Activated T-helper 2 cell treated with anti-CD3 and anti-CD28 coated beads, Interferon-gamma antibody, Interleukin-2, Interleukin-4, amounts not matched to agents 10 μg/mL and 5 μg/mL and 100 μg/mL, durations not matched to agents 14 hours and 24 hours and 36 hours (primary cell): ENCODE results near the gene ZFPM1. TPM values are rescaled to one million over a fixed set of nuclear protein-coding genes. Genes with fewer than 3 reads are reported as not detected.
A peak's percentile ranks its signal among the peaks of the same experiment; 100 is the strongest.

Experiments
- DNase-seq: peaks from one replicate; pipeline ENCODE4 v3.0.0; 2021; ENCODE audit warnings: low spot score
- H3K27ac Mint-ChIP-seq: one replicate; pipeline ENCODE4 v1.8.0; 2021; ENCODE audit warnings: mixed read lengths
- H3K27me3 Mint-ChIP-seq: one replicate; pipeline ENCODE4 v1.8.0; 2021; ENCODE audit warnings: low read depth, mixed read lengths
- H3K36me3 Mint-ChIP-seq: one replicate; pipeline ENCODE4 v1.8.0; 2021; ENCODE audit warnings: low read depth, mixed read lengths
- H3K4me1 Mint-ChIP-seq: one replicate; pipeline ENCODE4 v1.8.0; 2021; ENCODE audit warnings: low read depth, mixed read lengths
- H3K4me3 Mint-ChIP-seq: one replicate; pipeline ENCODE4 v1.8.0; 2021; ENCODE audit warnings: low read depth, mild to moderate bottlenecking, moderate library complexity, mixed read lengths
- H3K9me3 Mint-ChIP-seq: one replicate; pipeline ENCODE4 v1.8.0; 2021; ENCODE audit warnings: mixed read lengths
- intact Hi-C: fragments of 100-400 bp; cut with micrococcal nuclease; formaldehyde crosslinking; loops from one replicate; pipeline ENCODE4 v1.15.1; 2023
- total RNA-seq: library from RNA; stranded (reverse); gene quantifications from 2 replicates; pipeline ENCODE4 v1.2.3, GENCODE V29; 2022

ZFPM1 gene
- total RNA-seq, 1 donor from 2014 or later: 14.5 TPM

GRCh38 chr16:88432174-88432573 is 20.9 kb upstream of the ZFPM1 start:
- no peak for DNase-seq

DNA sequence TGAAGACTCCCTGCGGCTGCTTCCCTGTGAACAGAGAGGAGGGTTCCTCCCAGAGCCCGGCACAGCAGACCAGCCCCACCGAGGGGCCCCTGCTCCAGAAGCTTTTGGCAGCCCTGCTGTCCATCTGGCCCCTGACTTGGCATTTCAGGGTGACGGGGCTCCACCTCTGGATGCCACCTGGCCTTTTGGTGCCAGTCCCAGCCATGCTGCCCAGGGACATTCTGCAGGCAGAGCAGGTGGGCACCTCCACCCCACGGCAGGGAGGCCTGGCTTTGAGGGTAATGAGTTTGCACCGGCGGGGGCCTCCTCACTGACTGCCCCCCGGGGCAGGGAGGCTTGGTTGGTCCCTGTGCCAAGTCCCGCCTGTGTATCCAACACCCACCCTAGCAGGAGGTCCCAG is 20.3 kb upstream of the ZFPM1 start:
- DNase-seq: no peak
- H3K4me1 Mint-ChIP-seq: no peaks in the 10 kb centered on the region
- H3K36me3 Mint-ChIP-seq: no peaks in the 10 kb centered on the region
- no peak overlapping the region for H3K4me3 Mint-ChIP-seq
- H3K27me3 Mint-ChIP-seq: peaks cover 10% of the 10 kb centered on the region
- no peak overlapping the region for H3K27ac Mint-ChIP-seq
- intact Hi-C loops: loop anchor here (10.0 kb wide), 2 partner anchors 238 to 658 kb away; no protein-coding TSS in a partner anchor
- no peaks in the 10 kb centered on the region for H3K9me3 Mint-ChIP-seq

More at GRCh38 chr16:88432174-88432573, 20.9 kb upstream of the ZFPM1 start:
- Mint-ChIP-seq H3K27me3 (peaks cover 10% of the 10 kb centered on the region), H3K36me3 (no peaks in the 10 kb centered on the region), H3K9me3 (no peaks in the 10 kb centered on the region), H3K4me1 (no peaks in the 10 kb centered on the region), H3K4me3 (peak overlapping the region; percentile 47), H3K27ac (no peak overlapping the region)
- intact Hi-C loops: loop anchor here (10.0 kb wide), 2 partner anchors 237 to 657 kb away; no protein-coding TSS in a partner anchor

DNA sequence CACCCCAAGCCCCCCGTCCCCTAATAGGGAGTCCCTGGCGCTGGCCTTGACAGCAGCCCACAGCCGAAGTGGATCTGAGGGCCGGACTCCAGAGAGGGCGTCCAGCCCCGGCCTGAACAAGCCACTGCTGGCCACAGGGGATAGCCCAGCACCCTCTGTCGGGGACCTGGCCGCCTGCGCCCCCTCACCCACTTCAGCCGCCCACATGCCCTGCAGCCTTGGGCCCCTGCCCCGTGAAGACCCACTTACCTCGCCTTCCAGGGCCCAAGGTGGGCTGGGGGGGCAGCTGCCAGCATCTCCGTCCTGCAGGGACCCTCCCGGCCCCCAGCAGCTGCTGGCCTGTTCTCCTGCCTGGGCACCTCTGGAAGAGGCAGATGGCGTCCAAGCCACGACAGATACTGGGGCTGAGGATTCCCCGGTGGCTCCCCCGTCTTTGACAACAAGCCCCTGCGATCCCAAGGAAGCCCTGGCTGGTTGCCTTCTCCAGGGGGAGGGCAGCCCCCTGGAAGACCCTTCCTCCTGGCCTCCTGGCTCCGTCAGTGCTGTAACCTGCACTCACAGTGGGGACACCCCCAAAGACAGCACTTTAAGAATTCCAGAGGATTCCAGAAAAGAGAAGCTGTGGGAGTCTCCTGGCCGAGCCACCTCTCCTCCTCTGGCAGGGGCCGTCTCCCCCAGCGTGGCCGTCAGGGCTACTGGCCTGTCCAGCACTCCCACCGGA is 19.3 kb upstream of the ZFPM1 start:
- DNase-seq: no peak
- H3K9me3 Mint-ChIP-seq: no peaks in the 10 kb centered on the region
- intact Hi-C loops: loop anchor here (10.0 kb wide), 2 partner anchors 239 to 659 kb away; no protein-coding TSS in a partner anchor
- no peak overlapping the region for H3K27ac Mint-ChIP-seq
- H3K4me1 Mint-ChIP-seq: no peaks in the 10 kb centered on the region
- no peaks in the 10 kb centered on the region for H3K36me3 Mint-ChIP-seq
- H3K4me3 Mint-ChIP-seq: no peak overlapping the region
- H3K27me3 Mint-ChIP-seq: peaks cover 10% of the 10 kb centered on the region

DNA sequence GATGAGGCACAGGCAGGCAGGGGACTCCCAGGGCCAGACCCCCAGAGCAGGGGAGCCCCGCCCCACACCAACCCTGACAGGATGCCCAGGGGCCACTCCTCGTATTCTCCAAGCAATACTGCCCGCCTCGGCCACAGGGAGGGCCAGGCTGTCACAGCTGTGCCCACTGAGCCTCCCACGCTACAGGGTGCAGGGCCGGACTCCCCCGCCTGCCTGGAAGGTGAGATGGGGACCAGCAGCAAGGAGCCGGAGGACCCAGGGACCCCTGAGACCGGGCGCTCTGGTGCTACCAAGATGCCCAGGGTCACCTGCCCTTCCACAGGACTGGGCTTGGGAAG is 18.8 kb upstream of the ZFPM1 start:
- DNase-seq: no peak
- no peaks in the 10 kb centered on the region for H3K9me3 Mint-ChIP-seq
- intact Hi-C loops: loop anchor here (10.0 kb wide), 2 partner anchors 240 to 660 kb away; no protein-coding TSS in a partner anchor
- no peak overlapping the region for H3K4me3 Mint-ChIP-seq
- peaks cover 10% of the 10 kb centered on the region for H3K27me3 Mint-ChIP-seq
- no peak overlapping the region for H3K27ac Mint-ChIP-seq
- H3K4me1 Mint-ChIP-seq: no peaks in the 10 kb centered on the region
- no peaks in the 10 kb centered on the region for H3K36me3 Mint-ChIP-seq

- Mint-ChIP-seq H3K9me3 (no peaks in the 10 kb centered on the region), H3K27me3 (peaks cover 9% of the 10 kb centered on the region), H3K4me3 (no peak overlapping the region), H3K27ac (no peak overlapping the region), H3K36me3 (no peaks in the 10 kb centered on the region), H3K4me1 (no peaks in the 10 kb centered on the region)
- DNase-seq: no peak
- intact Hi-C loops: loop anchor here (10.0 kb wide), 2 partner anchors 240 to 660 kb away; no protein-coding TSS in a partner anchor
These were observed 18.3 kb upstream of the ZFPM1 start for GRCh38 chr16:88434746-88435145.

DNA sequence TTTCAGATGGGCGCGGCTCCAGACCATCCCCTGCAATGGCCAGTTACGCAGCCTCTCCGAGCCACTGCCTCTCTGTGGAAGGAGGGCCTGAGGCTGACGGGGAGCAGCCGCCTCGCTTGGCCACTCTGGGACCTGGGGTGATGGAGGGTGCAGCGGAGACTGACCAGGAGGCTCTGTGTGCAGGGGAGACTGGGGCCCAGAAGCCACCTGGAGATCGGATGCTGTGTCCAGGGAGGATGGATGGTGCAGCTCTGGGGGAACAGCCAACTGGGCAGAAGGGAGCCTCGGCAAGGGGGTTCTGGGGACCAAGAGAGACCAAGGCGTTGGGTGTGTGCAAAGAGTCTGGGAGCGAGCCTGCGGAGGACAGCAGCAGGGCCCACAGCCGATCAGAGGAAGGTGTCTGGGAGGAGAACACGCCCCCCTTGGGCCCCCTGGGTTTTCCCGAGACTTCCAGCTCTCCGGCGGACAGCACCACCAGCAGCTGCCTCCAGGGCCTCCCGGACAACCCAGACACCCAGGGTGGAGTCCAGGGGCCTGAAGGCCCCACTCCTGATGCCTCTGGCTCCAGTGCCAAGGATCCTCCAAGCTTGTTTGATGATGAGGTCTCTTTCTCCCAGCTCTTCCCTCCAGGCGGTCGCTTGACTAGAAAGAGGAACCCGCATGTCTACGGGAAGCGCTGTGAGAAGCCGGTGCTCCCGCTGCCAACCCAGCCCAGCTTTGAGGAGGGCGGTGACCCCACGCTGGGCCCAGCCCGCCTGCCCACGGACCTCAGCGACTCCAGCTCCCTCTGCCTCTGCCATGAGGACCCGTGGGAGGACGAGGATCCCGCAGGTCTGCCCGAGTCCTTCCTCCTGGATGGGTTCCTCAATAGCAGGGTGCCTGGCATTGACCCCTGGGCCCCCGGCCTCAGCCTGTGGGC is 17.4 kb upstream of the ZFPM1 start:
- no peaks in the 10 kb centered on the region for H3K36me3 Mint-ChIP-seq
- H3K4me1 Mint-ChIP-seq: no peaks in the 10 kb centered on the region
- DNase-seq: no peak
- no peak overlapping the region for H3K4me3 Mint-ChIP-seq
- H3K9me3 Mint-ChIP-seq: no peaks in the 10 kb centered on the region
- no peak overlapping the region for H3K27ac Mint-ChIP-seq
- H3K27me3 Mint-ChIP-seq: peaks cover 7% of the 10 kb centered on the region
- intact Hi-C loops: loop anchor here (10.0 kb wide), 2 partner anchors 241 to 661 kb away; no protein-coding TSS in a partner anchor

DNA sequence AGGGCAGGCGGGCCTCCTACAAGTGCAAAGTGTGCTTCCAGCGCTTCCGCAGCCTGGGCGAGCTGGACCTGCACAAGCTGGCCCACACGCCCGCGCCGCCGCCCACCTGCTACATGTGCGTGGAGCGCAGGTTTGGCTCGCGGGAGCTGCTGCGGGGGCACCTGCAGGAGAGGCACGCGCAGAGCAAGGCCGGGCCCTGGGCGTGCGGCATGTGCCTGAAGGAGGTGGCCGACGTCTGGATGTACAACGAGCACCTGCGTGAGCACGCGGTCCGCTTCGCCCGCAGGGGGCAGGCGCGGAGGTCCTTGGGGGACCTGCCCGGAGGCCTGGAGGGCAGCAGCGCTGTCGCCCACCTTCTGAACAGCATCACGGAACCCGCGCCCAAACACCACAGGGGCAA is 16.3 kb upstream of the ZFPM1 start:
- no peak overlapping the region for H3K27ac Mint-ChIP-seq

GRCh38 chr16:88437367-88437964 is 15.6 kb upstream of the ZFPM1 start:
- H3K4me3 Mint-ChIP-seq: no peak overlapping the region
- H3K27ac Mint-ChIP-seq: no peak overlapping the region
- H3K9me3 Mint-ChIP-seq: no peaks in the 10 kb centered on the region
- no peaks in the 10 kb centered on the region for H3K4me1 Mint-ChIP-seq
- peak; percentile 45 for DNase-seq
- no peaks in the 10 kb centered on the region for H3K36me3 Mint-ChIP-seq
- no peaks in the 10 kb centered on the region for H3K27me3 Mint-ChIP-seq
- intact Hi-C loops: loop anchor here (10.0 kb wide), 2 partner anchors 243 to 663 kb away; no protein-coding TSS in a partner anchor

More for the DNA sequence above, 16.3 kb upstream of the ZFPM1 start:
- Mint-ChIP-seq H3K27me3 (peaks cover 4% of the 10 kb centered on the region), H3K4me1 (no peaks in the 10 kb centered on the region), H3K4me3 (no peak overlapping the region), H3K36me3 (no peaks in the 10 kb centered on the region), H3K9me3 (no peaks in the 10 kb centered on the region)
- intact Hi-C loops: loop anchor here (10.0 kb wide), 2 partner anchors 242 to 662 kb away; no protein-coding TSS in a partner anchor
- no peak for DNase-seq

GRCh38 chr16:88438084-88438870 is 14.8 kb upstream of the ZFPM1 start:
- H3K9me3 Mint-ChIP-seq: no peaks in the 10 kb centered on the region
- intact Hi-C loops: loop anchor here (10.0 kb wide), 2 partner anchors 243 to 663 kb away; no protein-coding TSS in a partner anchor
- H3K4me3 Mint-ChIP-seq: no peak overlapping the region
- H3K4me1 Mint-ChIP-seq: peaks cover 2% of the 10 kb centered on the region
- no peak for DNase-seq
- H3K36me3 Mint-ChIP-seq: no peaks in the 10 kb centered on the region
- no peaks in the 10 kb centered on the region for H3K27me3 Mint-ChIP-seq
- H3K27ac Mint-ChIP-seq: no peak overlapping the region

DNA sequence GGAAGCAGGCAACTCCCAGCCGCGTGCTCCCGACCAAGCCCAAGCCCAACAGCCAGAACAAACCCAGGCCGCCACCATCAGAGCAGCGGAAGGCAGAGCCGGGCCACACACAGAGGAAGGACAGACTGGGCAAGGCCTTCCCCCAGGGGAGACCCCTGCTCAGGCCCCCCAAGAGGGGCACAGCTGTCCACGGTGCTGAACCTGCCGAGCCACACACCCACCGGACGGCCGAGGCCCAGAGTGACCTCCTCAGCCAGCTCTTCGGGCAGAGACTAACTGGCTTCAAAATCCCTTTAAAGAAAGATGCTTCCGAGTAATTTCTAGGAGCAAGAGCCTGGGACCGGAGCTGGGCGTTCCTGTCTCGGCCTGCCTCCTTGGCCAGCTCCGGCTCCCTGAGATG is 14.1 kb upstream of the ZFPM1 start:
- no peak overlapping the region for H3K27ac Mint-ChIP-seq
- intact Hi-C loops: loop anchor here (10.0 kb wide), 2 partner anchors 244 to 664 kb away; no protein-coding TSS in a partner anchor
- H3K27me3 Mint-ChIP-seq: no peaks in the 10 kb centered on the region
- no peaks in the 10 kb centered on the region for H3K9me3 Mint-ChIP-seq
- no peak overlapping the region for H3K4me3 Mint-ChIP-seq
- no peaks in the 10 kb centered on the region for H3K36me3 Mint-ChIP-seq
- no peak for DNase-seq
- peaks cover 3% of the 10 kb centered on the region for H3K4me1 Mint-ChIP-seq

- Mint-ChIP-seq H3K4me1 (peaks cover 3% of the 10 kb centered on the region), H3K27ac (no peak overlapping the region), H3K4me3 (no peak overlapping the region), H3K36me3 (no peaks in the 10 kb centered on the region), H3K27me3 (no peaks in the 10 kb centered on the region), H3K9me3 (no peaks in the 10 kb centered on the region)
- intact Hi-C loops: loop anchor here (10.0 kb wide), 2 partner anchors 245 to 665 kb away; no protein-coding TSS in a partner anchor
- DNase-seq: no peak
These were observed 13.4 kb upstream of the ZFPM1 start for GRCh38 chr16:88439706-88440105.

- Mint-ChIP-seq H3K27ac (no peak overlapping the region), H3K36me3 (no peaks in the 10 kb centered on the region), H3K9me3 (no peaks in the 10 kb centered on the region), H3K4me3 (no peak overlapping the region), H3K27me3 (no peaks in the 10 kb centered on the region), H3K4me1 (peaks cover 3% of the 10 kb centered on the region)
- intact Hi-C loops: no loop called here
- DNase-seq: no peak
These were observed 13.0 kb upstream of the ZFPM1 start for GRCh38 chr16:88440111-88440510.
